GM18511 (cell line): Measurements from ENCODE around the gene ZCCHC18.

ENCODE experiments used
- ATAC-seq: cut with Tn5 transposase; IDR thresholded peaks from one replicate; pipeline ENCODE4 v1.9.1; 2021; ENCODE audit warnings: mild to moderate bottlenecking, moderate library complexity; ENCODE audit not compliant: unreplicated experiment

The ZCCHC18 gene

GRCh38 chrX:104130808-104131207 is 18.5 kb downstream of the ZCCHC18 start:
- no peak for ATAC-seq

- no peak for ATAC-seq
Measured at GRCh38 chrX:104134583-104135261, 22.4 kb downstream of the ZCCHC18 start.

- ATAC-seq = no peak
Measured at GRCh38 chrX:104135677-104136076, 23.4 kb downstream of the ZCCHC18 start.

- ATAC-seq = peak; percentile 92
Measured at GRCh38 chrX:104136241-104137019, 24.1 kb downstream of the ZCCHC18 start.

GRCh38 chrX:104137496-104137895 is 25.2 kb downstream of the ZCCHC18 start:
- ATAC-seq = no peak

- no peak for ATAC-seq
Measured at GRCh38 chrX:104141087-104141760, 28.9 kb downstream of the ZCCHC18 start.

GRCh38 chrX:104151037-104151436 is 38.7 kb downstream of the ZCCHC18 start:
- ATAC-seq = no peak

- peak; percentile 95 for ATAC-seq
Measured at GRCh38 chrX:104156630-104157529, 44.6 kb downstream of the ZCCHC18 start, which contains the start of gene SLC25A53. Gene SLC25A53 (minus strand): TSS chrX:104157009. CDS start chrX:104105257, 51,752 bp downstream.
